ENCODE measurements around the gene CSH2.
"Not testable (repeated sequence)": the region's sequence is repeated elsewhere in the genome, so short reads cannot be mapped to it uniquely, and the experiment has no call there.

Gene CSH2

DNA sequence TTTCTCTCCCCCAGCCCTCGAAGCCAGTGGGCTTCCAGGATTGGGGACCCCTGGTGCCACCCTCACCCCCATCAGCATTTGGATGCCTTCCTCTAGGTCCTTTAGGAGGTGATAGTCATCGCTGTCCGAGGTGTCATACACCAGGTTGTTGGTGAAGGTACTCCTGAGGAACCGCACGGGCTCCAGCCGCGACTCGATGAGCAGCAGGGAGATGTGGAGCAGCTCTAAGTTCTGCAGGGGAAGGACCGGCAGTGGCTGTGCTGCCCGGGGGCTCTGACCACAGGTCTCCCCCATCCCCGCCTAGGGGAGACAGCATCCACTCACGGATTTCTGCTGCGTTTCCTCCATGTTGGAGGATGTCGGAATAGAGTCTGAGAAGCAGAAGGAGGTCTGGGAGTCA lies 36.6 kb upstream of the CSH2 start:
- no peak for TF ChIP-seq EZH2 (IDR thresholded peaks at IDR 0.05; ENCODE audit: borderline replicate concordance, low read depth, low read length, severe bottlenecking)
- TF ChIP-seq, protein P1, sequence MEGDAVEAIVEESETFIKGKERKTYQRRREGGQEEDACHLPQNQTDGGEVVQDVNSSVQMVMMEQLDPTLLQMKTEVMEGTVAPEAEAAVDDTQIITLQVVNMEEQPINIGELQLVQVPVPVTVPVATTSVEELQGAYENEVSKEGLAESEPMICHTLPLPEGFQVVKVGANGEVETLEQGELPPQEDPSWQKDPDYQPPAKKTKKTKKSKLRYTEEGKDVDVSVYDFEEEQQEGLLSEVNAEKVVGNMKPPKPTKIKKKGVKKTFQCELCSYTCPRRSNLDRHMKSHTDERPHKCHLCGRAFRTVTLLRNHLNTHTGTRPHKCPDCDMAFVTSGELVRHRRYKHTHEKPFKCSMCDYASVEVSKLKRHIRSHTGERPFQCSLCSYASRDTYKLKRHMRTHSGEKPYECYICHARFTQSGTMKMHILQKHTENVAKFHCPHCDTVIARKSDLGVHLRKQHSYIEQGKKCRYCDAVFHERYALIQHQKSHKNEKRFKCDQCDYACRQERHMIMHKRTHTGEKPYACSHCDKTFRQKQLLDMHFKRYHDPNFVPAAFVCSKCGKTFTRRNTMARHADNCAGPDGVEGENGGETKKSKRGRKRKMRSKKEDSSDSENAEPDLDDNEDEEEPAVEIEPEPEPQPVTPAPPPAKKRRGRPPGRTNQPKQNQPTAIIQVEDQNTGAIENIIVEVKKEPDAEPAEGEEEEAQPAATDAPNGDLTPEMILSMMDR (IDR thresholded peaks at IDR 0.05; ENCODE audit: borderline replicate concordance, extremely low read depth, low read length, poor library complexity, severe bottlenecking): no peak
- Histone ChIP-seq H3K4me3 (ENCODE audit: low read depth in 1 of 2, low read length in 2 of 2) (no peak overlapping the region), H3K79me2 (ENCODE audit: insufficient read depth, low read length) (no peaks in the 10 kb centered on the region), H3K9ac (ENCODE audit: low read depth, low read length) (no peak overlapping the region), H3K9me3 (ENCODE audit: insufficient read depth, low read length, severe bottlenecking) (no peaks in the 10 kb centered on the region), H2AFZ (ENCODE audit: low read depth, low read length) (no peak overlapping the region), H3K4me1 (ENCODE audit: insufficient read depth, low read length) (no peaks in the 10 kb centered on the region), H3K36me3 (ENCODE audit: insufficient read depth, low read length) (no peaks in the 10 kb centered on the region), H3K27me3 (ENCODE audit: insufficient read depth, low read length, poor library complexity) (no peaks in the 10 kb centered on the region), H4K20me1 (ENCODE audit: insufficient read depth, low read length) (no peaks in the 10 kb centered on the region), H3K4me2 (ENCODE audit: insufficient read depth, low read length) (no peak overlapping the region), H3K27ac (ENCODE audit: low read length) (no peak overlapping the region)
- no peak for DNase-seq
- no peak for ATAC-seq (ENCODE audit: insufficient read depth, low read depth)

DNA sequence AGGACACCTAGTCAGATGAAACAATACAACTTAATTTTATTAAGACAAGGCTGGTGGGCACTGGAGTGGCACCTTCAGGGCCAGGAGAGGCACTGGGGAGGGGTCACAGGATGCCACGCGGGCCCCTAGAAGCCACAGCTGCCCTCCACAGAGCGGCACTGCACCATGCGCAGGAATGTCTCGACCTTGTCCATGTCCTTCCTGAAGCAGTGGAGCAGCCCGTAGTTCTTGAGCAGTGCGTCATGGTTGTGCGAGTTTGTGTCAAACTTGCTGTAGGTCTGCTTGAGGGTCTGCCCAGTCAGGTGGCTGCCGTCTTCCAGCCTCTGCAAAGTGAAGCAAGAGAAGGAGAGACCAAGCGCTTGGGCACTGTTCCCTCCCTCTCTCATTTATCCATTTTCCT lies 36.1 kb upstream of the CSH2 start:
- not testable (repeated sequence) for H3K4me3 ChIP-seq (ENCODE audit: low read depth in 1 of 2, low read length in 2 of 2); H3K9ac ChIP-seq (ENCODE audit: low read depth, low read length); H3K9me3 ChIP-seq (ENCODE audit: insufficient read depth, low read length, severe bottlenecking); H4K20me1 ChIP-seq (ENCODE audit: insufficient read depth, low read length); H2AFZ ChIP-seq (ENCODE audit: low read depth, low read length); H3K27me3 ChIP-seq (ENCODE audit: insufficient read depth, low read length, poor library complexity); ATAC-seq (ENCODE audit: insufficient read depth, low read depth); H3K4me2 ChIP-seq (ENCODE audit: insufficient read depth, low read length); H3K27ac ChIP-seq (ENCODE audit: low read length); DNase-seq; H3K79me2 ChIP-seq (ENCODE audit: insufficient read depth, low read length); H3K4me1 ChIP-seq (ENCODE audit: insufficient read depth, low read length); H3K36me3 ChIP-seq (ENCODE audit: insufficient read depth, low read length)

GRCh38 chr17:63907161-63907778 lies 33.8 kb upstream of the CSH2 start:
- H3K27ac ChIP-seq (ENCODE audit: low read length); DNase-seq; H3K4me2 ChIP-seq (ENCODE audit: insufficient read depth, low read length); H3K9ac ChIP-seq (ENCODE audit: low read depth, low read length); H3K79me2 ChIP-seq (ENCODE audit: insufficient read depth, low read length); H3K4me3 ChIP-seq (ENCODE audit: low read depth in 1 of 2, low read length in 2 of 2); H3K27me3 ChIP-seq (ENCODE audit: insufficient read depth, low read length, poor library complexity); H3K4me1 ChIP-seq (ENCODE audit: insufficient read depth, low read length); H3K36me3 ChIP-seq (ENCODE audit: insufficient read depth, low read length); H4K20me1 ChIP-seq (ENCODE audit: insufficient read depth, low read length); H2AFZ ChIP-seq (ENCODE audit: low read depth, low read length); H3K9me3 ChIP-seq (ENCODE audit: insufficient read depth, low read length, severe bottlenecking): not testable (repeated sequence)
- TF ChIP-seq, protein P1 (IDR thresholded peaks at IDR 0.05; ENCODE audit: borderline replicate concordance, extremely low read depth, low read length, poor library complexity, severe bottlenecking): peak; percentile 23
- ATAC-seq (ENCODE audit: insufficient read depth, low read depth): 0 out of 3 replicates have a peak, but pooled peaks have one; percentile 46

GRCh38 chr17:63904796-63905195 lies 31.3 kb upstream of the CSH2 start:
- not testable (repeated sequence) for H3K79me2 ChIP-seq (ENCODE audit: insufficient read depth, low read length); H3K4me2 ChIP-seq (ENCODE audit: insufficient read depth, low read length); H3K4me1 ChIP-seq (ENCODE audit: insufficient read depth, low read length); H2AFZ ChIP-seq (ENCODE audit: low read depth, low read length); H3K27me3 ChIP-seq (ENCODE audit: insufficient read depth, low read length, poor library complexity); H3K36me3 ChIP-seq (ENCODE audit: insufficient read depth, low read length); H3K4me3 ChIP-seq (ENCODE audit: low read depth in 1 of 2, low read length in 2 of 2); H3K9me3 ChIP-seq (ENCODE audit: insufficient read depth, low read length, severe bottlenecking); H4K20me1 ChIP-seq (ENCODE audit: insufficient read depth, low read length); H3K27ac ChIP-seq (ENCODE audit: low read length); DNase-seq; H3K9ac ChIP-seq (ENCODE audit: low read depth, low read length); ATAC-seq (ENCODE audit: insufficient read depth, low read depth)

Data from DND-41 (cell line).